ENCODE data around the gene LHFPL3.

- TF ChIP-seq CTCF (IDR thresholded peaks at IDR 0.05; ENCODE audit: low read depth, low read length, poor library complexity, severe bottlenecking): no peak
- TF ChIP-seq EZH2phosphoT487 (IDR thresholded peaks at IDR 0.05; ENCODE audit: borderline replicate concordance, low read length): no peak
Measured at GRCh38 chr7:104929921-104930320, 601.5 kb downstream of the LHFPL3 start.
